ENCODE data around the gene IGFL4.

IGFL4 gene

GRCh38 chr19:46000491-46001246, 40.1 kb downstream of the IGFL4 start:
- no peak for DNase-seq
- in situ Hi-C loops (cut with MboI; ENCODE audit: low pct_unique_long_range_greater_than_20kb, low sequenced_read_pairs) = no loop called here

DNA sequence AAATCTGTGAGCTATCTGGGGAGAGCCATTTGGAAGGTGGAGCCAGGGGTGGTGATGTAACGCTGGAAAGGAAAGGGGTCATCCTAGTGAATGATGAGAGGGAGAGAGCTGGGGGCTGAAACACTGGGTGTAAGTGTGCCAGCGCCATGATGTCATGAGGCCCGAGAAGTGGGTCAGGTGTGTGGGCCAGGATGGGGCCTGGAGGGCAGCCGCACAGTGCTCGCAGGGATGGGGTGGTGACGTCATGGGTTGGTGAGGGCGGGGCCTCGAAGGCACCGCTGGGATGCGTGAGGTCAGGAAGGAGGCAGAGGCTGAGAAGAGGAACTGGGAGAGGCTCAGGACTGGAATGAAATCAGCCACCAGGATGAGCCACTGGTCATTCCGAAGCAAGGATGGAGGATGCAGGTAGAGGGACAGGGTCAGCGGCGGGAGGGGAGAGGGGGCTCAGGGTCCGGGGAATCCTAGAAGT, 41.1 kb downstream of the IGFL4 start:
- in situ Hi-C loops (cut with MboI; ENCODE audit: low pct_unique_long_range_greater_than_20kb, low sequenced_read_pairs) = no loop called here
- DNase-seq = no peak

GRCh38 chr19:45998834-45999233, 42.0 kb downstream of the IGFL4 start:
- in situ Hi-C loops (cut with MboI; ENCODE audit: low pct_unique_long_range_greater_than_20kb, low sequenced_read_pairs) = no loop called here
- DNase-seq = no peak

DNA sequence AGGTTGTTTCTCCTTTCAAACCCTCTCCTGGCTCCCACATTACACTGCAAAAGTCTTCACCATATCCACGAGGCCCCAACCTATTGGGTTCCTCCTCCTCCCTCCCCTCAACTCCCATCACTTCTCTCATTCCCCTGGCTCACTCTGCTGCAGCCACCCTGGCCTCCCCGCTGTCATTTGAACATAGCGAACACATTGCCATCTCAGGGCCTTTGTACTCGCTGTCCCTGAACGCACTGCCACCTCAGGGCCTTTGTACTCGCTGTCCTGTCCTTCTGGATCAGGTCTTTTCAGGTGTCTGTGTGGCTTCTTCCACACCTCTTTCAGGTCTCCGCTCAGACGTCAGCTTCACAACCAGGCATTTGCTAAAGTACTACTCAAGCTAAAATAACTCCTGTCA, 43.9 kb downstream of the IGFL4 start:
- in situ Hi-C loops (cut with MboI; ENCODE audit: low pct_unique_long_range_greater_than_20kb, low sequenced_read_pairs) = no loop called here
- DNase-seq = no peak

GRCh38 chr19:45995715-45996385, 45.0 kb downstream of the IGFL4 start:
- no peak for DNase-seq
- in situ Hi-C loops (cut with MboI; ENCODE audit: low pct_unique_long_range_greater_than_20kb, low sequenced_read_pairs) = no loop called here

GRCh38 chr19:45994998-45995714, 45.6 kb downstream of the IGFL4 start, which contains the start of gene CCDC61:
TSS of gene CCDC61 (plus strand) at chr19:45995467. CDS start at chr19:46003019, 7,552 bp downstream.
- in situ Hi-C loops (cut with MboI; ENCODE audit: low pct_unique_long_range_greater_than_20kb, low sequenced_read_pairs) = no loop called here
- peak; percentile 100 for DNase-seq

DNA sequence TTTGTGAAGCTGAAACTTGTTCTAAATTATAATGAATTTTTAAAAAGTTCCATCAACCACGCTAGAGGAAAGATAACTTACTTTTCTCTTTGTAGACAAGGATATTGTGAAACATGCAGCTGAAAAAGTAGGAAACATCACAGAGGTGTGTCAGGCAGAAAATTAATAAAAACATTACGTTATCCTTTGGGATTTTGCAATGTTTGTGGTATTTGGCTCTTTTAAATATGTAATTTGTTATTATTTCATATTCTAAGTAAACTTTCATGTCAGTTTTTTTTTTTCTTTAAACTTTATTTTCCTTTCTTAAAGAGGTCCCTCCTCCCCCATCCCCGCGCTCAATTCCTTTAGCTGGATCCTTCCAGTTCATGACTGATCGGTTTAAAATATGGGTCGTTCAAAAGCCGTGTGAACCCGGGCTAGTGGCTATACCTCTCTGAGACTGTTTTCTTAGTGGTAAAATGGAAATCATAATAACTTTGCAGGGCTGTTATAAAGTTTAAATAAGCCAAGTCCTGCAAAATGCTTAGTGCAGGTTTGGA, 46.3 kb downstream of the IGFL4 start:
- DNase-seq = no peak
- in situ Hi-C loops (cut with MboI; ENCODE audit: low pct_unique_long_range_greater_than_20kb, low sequenced_read_pairs) = no loop called here

DNA sequence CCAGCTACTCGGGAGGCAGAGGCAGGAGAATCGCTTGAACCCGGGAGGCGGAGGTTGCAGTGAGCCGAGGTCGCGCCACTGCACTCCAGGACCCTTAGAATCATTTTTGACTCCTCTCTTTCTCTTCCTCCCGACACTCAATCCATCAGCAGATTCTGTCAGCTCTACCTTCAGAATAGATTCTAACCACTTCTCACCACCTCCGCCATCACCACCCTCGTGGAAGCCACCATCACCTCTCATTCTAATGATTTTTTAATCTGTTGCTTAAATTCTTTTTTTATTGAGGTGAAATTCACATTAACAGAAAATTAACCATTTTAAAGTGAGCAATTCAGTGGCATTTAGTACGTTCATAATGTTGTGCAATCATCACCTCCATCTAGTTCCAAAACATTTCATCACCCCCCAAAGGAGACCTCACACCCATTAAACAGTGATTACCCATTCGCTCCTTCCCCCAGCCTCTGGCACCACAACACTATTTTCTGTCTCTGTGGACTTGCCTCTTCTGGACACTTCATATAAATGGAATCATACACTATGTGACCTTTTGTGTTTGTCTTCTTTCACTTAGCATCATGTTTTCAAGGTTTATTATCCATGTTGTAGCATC, 50.6 kb downstream of the IGFL4 start:
- no peak for DNase-seq
- in situ Hi-C loops (cut with MboI; ENCODE audit: low pct_unique_long_range_greater_than_20kb, low sequenced_read_pairs) = no loop called here
